CD4-positive, alpha-beta T cell treated with Interleukin-6 for 4 hours (primary cell): ENCODE measurements around the gene ADORA3.
"Not testable (repeated sequence)": the region's sequence is repeated elsewhere in the genome, so short reads cannot be mapped to it uniquely, and the experiment has no call there.

Source experiments
- DNase-seq: peaks from one replicate; pipeline ENCODE4 v3.0.0-alpha.2; 2020; ENCODE audit warnings: mixed read lengths

Gene ADORA3

GRCh38 chr1:111503585-111504060 is at the start of gene ADORA3, which contains the start of gene TMIGD3:
ADORA3 (minus strand) TSS chr1:111503633; CDS start chr1:111503354, 279 bp downstream.
TMIGD3 (minus strand) TSS chr1:111503633; CDS start chr1:111503354, 279 bp downstream.
- DNase-seq, result peak; percentile 23

GRCh38 chr1:111553196-111553595 is 49.8 kb upstream of the ADORA3 start:
- no peak for DNase-seq

GRCh38 chr1:111552587-111552986 is 49.2 kb upstream of the ADORA3 start:
- DNase-seq, result no peak

GRCh38 chr1:111551623-111552411 is 48.4 kb upstream of the ADORA3 start:
- DNase-seq, result no peak

GRCh38 chr1:111547786-111548185 is 44.4 kb upstream of the ADORA3 start:
- DNase-seq, result not testable (repeated sequence)

GRCh38 chr1:111542187-111542586 is 38.8 kb upstream of the ADORA3 start:
- no peak for DNase-seq

- DNase-seq, result no peak
These were observed 38.3 kb upstream of the ADORA3 start for GRCh38 chr1:111541721-111542120.

- DNase-seq, result no peak
These were observed 37.5 kb upstream of the ADORA3 start for GRCh38 chr1:111540928-111541327.

GRCh38 chr1:111538343-111539025 is 35.1 kb upstream of the ADORA3 start:
- DNase-seq, result no peak

GRCh38 chr1:111535256-111536191 is 32.1 kb upstream of the ADORA3 start:
- no peak for DNase-seq

GRCh38 chr1:111520053-111520452 is 16.6 kb upstream of the ADORA3 start:
- DNase-seq, result no peak

- peak; percentile 59 for DNase-seq
These were observed 14.2 kb upstream of the ADORA3 start for GRCh38 chr1:111517469-111518225.

GRCh38 chr1:111516005-111516535 is 12.6 kb upstream of the ADORA3 start:
- peak; percentile 48 for DNase-seq

GRCh38 chr1:111515291-111516004 is 12.0 kb upstream of the ADORA3 start:
- DNase-seq, result peak; percentile 50

- no peak for DNase-seq
These were observed 10.1 kb upstream of the ADORA3 start for GRCh38 chr1:111513410-111514020.

GRCh38 chr1:111512931-111513330 is 9.5 kb upstream of the ADORA3 start:
- no peak for DNase-seq

- DNase-seq, result no peak
These were observed 8.9 kb upstream of the ADORA3 start for GRCh38 chr1:111512132-111512889.

GRCh38 chr1:111511370-111511769 is 7.9 kb upstream of the ADORA3 start:
- peak; percentile 28 for DNase-seq

GRCh38 chr1:111509997-111510375 is 6.6 kb upstream of the ADORA3 start:
- no peak for DNase-seq
